ENCODE data around the gene SELENON. TPM values are rescaled to one million over a fixed set of nuclear protein-coding genes. Genes with fewer than 3 reads are reported as not detected.

Gene SELENON
- total and polyA plus RNA-seq, 2 of the 13 experiments (the other 11 are each of a cell fraction or from before 2014, with no cell fraction given), result 3.8 to 8.0 TPM

DNA sequence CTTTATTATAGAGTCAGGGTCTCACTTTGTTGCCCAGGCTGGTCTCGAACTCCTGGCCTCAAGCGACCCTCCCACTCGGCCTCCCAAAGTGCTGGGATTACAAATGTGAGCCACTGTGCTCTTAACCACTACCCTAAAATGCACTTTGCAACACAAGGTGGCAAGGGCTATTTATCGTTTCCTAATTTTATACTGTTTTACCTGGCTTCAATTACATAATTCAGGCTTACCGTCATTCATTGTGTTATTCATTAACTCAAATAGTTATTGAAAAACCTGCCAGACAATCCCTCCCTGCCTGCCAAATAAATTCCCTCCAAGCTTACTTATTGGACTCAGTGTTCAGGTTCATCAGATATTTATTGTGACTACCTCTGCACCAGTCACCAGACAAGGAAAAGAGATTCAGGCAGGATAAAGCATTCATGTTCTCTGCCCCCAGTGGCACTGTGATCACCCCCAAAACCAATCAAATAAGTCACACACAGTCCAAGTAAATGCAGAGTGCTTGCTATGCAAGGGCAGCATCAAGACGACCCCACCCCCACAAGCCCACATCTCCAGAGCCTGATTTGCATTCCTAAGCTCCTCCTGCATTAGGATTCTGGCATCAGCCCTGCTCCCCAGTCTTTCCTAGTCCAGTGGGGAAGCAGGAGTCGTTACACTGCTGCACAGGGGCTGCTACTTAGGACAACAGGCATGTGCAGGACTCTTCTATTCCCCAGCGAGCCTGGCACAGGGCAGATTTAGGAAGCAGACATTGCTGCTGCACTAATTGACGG, 67.4 kb downstream of the SELENON start (continued):
- TF ChIP-seq, protein P1, sequence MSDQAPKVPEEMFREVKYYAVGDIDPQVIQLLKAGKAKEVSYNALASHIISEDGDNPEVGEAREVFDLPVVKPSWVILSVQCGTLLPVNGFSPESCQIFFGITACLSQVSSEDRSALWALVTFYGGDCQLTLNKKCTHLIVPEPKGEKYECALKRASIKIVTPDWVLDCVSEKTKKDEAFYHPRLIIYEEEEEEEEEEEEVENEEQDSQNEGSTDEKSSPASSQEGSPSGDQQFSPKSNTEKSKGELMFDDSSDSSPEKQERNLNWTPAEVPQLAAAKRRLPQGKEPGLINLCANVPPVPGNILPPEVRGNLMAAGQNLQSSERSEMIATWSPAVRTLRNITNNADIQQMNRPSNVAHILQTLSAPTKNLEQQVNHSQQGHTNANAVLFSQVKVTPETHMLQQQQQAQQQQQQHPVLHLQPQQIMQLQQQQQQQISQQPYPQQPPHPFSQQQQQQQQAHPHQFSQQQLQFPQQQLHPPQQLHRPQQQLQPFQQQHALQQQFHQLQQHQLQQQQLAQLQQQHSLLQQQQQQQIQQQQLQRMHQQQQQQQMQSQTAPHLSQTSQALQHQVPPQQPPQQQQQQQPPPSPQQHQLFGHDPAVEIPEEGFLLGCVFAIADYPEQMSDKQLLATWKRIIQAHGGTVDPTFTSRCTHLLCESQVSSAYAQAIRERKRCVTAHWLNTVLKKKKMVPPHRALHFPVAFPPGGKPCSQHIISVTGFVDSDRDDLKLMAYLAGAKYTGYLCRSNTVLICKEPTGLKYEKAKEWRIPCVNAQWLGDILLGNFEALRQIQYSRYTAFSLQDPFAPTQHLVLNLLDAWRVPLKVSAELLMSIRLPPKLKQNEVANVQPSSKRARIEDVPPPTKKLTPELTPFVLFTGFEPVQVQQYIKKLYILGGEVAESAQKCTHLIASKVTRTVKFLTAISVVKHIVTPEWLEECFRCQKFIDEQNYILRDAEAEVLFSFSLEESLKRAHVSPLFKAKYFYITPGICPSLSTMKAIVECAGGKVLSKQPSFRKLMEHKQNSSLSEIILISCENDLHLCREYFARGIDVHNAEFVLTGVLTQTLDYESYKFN (CRISPR knock-in tag; conservative IDR thresholded peaks at IDR 0.05), result 0 out of 2 replicates have a peak, but pooled peaks have one; percentile 22
- TF ChIP-seq RCOR2 (CRISPR knock-in tag; IDR thresholded peaks at IDR 0.05) (no peak), TMF1 (CRISPR knock-in tag; IDR thresholded peaks at IDR 0.05; ENCODE audit: low read depth) (no peak), MTF2 (CRISPR knock-in tag; IDR thresholded peaks at IDR 0.05; ENCODE audit: borderline replicate concordance) (no peak), CBX5 (CRISPR knock-in tag; IDR thresholded peaks at IDR 0.05; ENCODE audit: borderline replicate concordance) (no peak), ARID2 (CRISPR knock-in tag; IDR thresholded peaks at IDR 0.05; ENCODE audit: borderline replicate concordance) (no peak), ZNF101 (CRISPR knock-in tag; IDR thresholded peaks at IDR 0.05; ENCODE audit: borderline replicate concordance, low read depth) (no peak), ZFP41 (CRISPR knock-in tag; IDR thresholded peaks at IDR 0.05; ENCODE audit: borderline replicate concordance) (no peak), HNF4A (CRISPR knock-in tag; IDR thresholded peaks at IDR 0.05) (no peak), SRSF9 (IDR thresholded peaks at IDR 0.05; ENCODE audit: borderline replicate concordance, insufficient read depth, low read depth, low read length, poor library complexity, severe bottlenecking) (no peak), LCORL (IDR thresholded peaks at IDR 0.05) (no peak), LCORL (CRISPR knock-in tag; IDR thresholded peaks at IDR 0.05) (no peak), FOXK2 (IDR thresholded peaks at IDR 0.05) (no peak), ESRRA (CRISPR knock-in tag; IDR thresholded peaks at IDR 0.05; ENCODE audit: low read depth) (no peak)
- TF ChIP-seq, protein P2, sequence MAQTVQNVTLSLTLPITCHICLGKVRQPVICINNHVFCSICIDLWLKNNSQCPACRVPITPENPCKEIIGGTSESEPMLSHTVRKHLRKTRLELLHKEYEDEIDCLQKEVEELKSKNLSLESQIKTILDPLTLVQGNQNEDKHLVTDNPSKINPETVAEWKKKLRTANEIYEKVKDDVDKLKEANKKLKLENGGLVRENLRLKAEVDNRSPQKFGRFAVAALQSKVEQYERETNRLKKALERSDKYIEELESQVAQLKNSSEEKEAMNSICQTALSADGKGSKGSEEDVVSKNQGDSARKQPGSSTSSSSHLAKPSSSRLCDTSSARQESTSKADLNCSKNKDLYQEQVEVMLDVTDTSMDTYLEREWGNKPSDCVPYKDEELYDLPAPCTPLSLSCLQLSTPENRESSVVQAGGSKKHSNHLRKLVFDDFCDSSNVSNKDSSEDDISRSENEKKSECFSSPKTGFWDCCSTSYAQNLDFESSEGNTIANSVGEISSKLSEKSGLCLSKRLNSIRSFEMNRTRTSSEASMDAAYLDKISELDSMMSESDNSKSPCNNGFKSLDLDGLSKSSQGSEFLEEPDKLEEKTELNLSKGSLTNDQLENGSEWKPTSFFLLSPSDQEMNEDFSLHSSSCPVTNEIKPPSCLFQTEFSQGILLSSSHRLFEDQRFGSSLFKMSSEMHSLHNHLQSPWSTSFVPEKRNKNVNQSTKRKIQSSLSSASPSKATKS (CRISPR knock-in tag; IDR thresholded peaks at IDR 0.05), result no peak
- TF ChIP-seq, protein P3, sequence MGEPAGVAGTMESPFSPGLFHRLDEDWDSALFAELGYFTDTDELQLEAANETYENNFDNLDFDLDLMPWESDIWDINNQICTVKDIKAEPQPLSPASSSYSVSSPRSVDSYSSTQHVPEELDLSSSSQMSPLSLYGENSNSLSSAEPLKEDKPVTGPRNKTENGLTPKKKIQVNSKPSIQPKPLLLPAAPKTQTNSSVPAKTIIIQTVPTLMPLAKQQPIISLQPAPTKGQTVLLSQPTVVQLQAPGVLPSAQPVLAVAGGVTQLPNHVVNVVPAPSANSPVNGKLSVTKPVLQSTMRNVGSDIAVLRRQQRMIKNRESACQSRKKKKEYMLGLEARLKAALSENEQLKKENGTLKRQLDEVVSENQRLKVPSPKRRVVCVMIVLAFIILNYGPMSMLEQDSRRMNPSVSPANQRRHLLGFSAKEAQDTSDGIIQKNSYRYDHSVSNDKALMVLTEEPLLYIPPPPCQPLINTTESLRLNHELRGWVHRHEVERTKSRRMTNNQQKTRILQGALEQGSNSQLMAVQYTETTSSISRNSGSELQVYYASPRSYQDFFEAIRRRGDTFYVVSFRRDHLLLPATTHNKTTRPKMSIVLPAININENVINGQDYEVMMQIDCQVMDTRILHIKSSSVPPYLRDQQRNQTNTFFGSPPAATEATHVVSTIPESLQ (CRISPR knock-in tag; conservative IDR thresholded peaks at IDR 0.05), result no peak
- TF ChIP-seq, protein P4, sequence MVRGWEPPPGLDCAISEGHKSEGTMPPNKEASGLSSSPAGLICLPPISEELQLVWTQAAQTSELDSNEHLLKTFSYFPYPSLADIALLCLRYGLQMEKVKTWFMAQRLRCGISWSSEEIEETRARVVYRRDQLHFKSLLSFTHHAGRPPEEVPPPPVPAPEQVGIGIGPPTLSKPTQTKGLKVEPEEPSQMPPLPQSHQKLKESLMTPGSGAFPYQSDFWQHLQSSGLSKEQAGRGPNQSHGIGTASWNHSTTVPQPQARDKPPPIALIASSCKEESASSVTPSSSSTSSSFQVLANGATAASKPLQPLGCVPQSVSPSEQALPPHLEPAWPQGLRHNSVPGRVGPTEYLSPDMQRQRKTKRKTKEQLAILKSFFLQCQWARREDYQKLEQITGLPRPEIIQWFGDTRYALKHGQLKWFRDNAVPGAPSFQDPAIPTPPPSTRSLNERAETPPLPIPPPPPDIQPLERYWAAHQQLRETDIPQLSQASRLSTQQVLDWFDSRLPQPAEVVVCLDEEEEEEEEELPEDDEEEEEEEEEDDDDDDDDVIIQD (CRISPR knock-in tag; IDR thresholded peaks at IDR 0.05; ENCODE audit: low read depth), result no peak; the same call in 1 of the 2 replicates
- TF ChIP-seq, protein P5, sequence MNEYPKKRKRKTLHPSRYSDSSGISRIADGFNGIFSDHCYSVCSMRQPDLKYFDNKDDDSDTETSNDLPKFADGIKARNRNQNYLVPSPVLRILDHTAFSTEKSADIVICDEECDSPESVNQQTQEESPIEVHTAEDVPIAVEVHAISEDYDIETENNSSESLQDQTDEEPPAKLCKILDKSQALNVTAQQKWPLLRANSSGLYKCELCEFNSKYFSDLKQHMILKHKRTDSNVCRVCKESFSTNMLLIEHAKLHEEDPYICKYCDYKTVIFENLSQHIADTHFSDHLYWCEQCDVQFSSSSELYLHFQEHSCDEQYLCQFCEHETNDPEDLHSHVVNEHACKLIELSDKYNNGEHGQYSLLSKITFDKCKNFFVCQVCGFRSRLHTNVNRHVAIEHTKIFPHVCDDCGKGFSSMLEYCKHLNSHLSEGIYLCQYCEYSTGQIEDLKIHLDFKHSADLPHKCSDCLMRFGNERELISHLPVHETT (CRISPR knock-in tag; conservative IDR thresholded peaks at IDR 0.05), result no peak
